Measurements from ENCODE around the gene ATP5MC2. TPM values are rescaled to one million over a fixed set of nuclear protein-coding genes. Genes with fewer than 3 reads are reported as not detected.
A peak's percentile ranks its signal among the peaks of the same experiment; 100 is the strongest.

Gene ATP5MC2
- polyA plus RNA-seq, 1 of the 3 experiments (the other 2 are of a cell fraction) = 319 TPM

DNA sequence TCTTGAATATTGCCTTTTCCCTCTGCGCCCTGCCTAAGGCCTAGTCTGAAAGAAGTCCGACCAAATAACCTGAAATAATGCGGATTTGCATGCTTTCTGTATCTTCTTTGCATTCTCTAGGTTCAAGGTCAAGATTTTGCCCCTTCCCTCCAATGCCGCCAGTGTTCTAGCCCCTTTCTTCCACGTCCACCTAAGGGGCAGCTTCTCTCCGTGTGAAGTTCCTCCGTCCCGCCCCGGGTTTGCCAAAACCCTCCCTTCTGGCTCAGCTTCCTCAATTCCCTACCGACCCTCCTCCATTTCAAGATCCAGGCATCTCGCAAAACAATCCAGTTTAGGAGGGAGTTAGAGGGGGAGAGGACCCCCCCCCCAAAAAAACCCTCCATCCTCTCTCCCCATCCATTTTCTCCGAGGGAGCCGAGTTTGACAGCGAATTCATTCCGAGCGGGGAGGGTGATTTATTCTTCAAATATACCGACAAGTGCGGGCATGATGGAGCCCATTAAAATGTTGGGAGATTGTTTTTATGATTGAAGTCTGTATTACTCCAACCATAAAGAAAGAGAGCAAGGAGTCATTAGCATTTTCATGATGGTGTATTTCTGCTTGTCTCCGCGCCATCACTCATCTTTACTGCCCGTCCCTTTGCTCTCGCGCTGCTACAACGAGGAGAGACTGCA, 20.9 kb upstream of the ATP5MC2 start:
- CTCF ChIA-PET = interaction anchor here (0.6 to 28.9 kb wide), 4 partner anchors 46 to 199 kb away, joined by 3 to 760 read pairs (median 46); partner anchors contain the start of gene CISTR
- TF ChIP-seq, protein P1, sequence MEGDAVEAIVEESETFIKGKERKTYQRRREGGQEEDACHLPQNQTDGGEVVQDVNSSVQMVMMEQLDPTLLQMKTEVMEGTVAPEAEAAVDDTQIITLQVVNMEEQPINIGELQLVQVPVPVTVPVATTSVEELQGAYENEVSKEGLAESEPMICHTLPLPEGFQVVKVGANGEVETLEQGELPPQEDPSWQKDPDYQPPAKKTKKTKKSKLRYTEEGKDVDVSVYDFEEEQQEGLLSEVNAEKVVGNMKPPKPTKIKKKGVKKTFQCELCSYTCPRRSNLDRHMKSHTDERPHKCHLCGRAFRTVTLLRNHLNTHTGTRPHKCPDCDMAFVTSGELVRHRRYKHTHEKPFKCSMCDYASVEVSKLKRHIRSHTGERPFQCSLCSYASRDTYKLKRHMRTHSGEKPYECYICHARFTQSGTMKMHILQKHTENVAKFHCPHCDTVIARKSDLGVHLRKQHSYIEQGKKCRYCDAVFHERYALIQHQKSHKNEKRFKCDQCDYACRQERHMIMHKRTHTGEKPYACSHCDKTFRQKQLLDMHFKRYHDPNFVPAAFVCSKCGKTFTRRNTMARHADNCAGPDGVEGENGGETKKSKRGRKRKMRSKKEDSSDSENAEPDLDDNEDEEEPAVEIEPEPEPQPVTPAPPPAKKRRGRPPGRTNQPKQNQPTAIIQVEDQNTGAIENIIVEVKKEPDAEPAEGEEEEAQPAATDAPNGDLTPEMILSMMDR (IDR thresholded peaks at IDR 0.05) = no peak
- TF ChIP-seq EZH2phosphoT487 (IDR thresholded peaks at IDR 0.05; ENCODE audit: borderline replicate concordance, low read depth) = no peak
- H3K27me3 ChIP-seq (ENCODE audit: insufficient read depth) = peaks cover 55% of the 10 kb centered on the region

DNA sequence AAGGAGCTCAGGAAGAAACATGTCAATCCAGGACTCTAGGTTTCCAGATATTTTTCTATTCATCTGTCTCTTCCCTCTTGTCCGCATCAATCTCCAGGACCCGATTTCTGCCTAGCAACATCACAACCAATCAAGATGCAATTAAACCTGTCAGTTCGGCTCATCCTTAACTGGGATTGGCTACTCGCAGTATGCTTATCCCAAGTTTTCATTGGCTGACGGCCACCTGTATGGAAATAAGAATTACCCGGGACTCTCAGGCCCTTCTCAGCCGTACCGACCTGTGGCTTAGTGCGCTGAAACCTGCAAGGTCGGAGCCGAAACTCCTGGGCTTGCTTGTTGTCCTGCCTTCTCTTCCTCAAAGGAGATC, 20.4 kb upstream of the ATP5MC2 start:
- WGBS (ENCODE audit: low lambda C conversion rate) = 40% methylated on average over 11 of the region's 11 CpGs
- Histone ChIP-seq H3K9ac (no peak overlapping the region), H3K9me2 (no peaks in the 10 kb centered on the region), H3K4me1 (ENCODE audit: control insufficient read depth in 1 of 2, insufficient read depth in 2 of 2, low read depth in 1 of 2, low read length in 1 of 2) (no peaks in the 10 kb centered on the region), H2AFZ (ENCODE audit: low read depth) (no peak overlapping the region), H3F3A (replicated peaks; ENCODE audit: insufficient read depth) (no peaks in the 10 kb centered on the region), H3K36me3 (replicated peaks in 1 of 2; ENCODE audit: control insufficient read depth in 1 of 2, insufficient read depth in 2 of 2, low read length in 1 of 2) (no peaks in the 10 kb centered on the region), H3K27ac (ENCODE audit: low read depth in 2 of 2, low read length in 1 of 2) (no peak overlapping the region), H3K4me2 (no peak overlapping the region), H4K20me1 (ENCODE audit: insufficient read depth) (no peaks in the 10 kb centered on the region), H3K4me3 (ENCODE audit: low read depth in 2 of 2, low read length in 1 of 2) (no peak overlapping the region), H3K27me3 (ENCODE audit: insufficient read depth) (peaks cover 55% of the 10 kb centered on the region), H3K9me3 (no peaks in the 10 kb centered on the region), H3K79me2 (ENCODE audit: insufficient read depth) (no peaks in the 10 kb centered on the region)
- ChIA-PET POLR2A (no interaction called here), CTCF (interaction anchor here (1.7 to 28.9 kb wide), 4 partner anchors 20 to 153 kb away, joined by 3 to 760 read pairs (median 58); partner anchors contain the start of genes ATP5MC2 and CISTR)
- DNase-seq = peak; percentile 84
- TF ChIP-seq RFX5 (IDR thresholded peaks at IDR 0.05; ENCODE audit: low read length) (peak; percentile 97), FOSL2 (IDR thresholded peaks at IDR 0.05; ENCODE audit: borderline replicate concordance, low read depth) (no peak)
- TF ChIP-seq, protein P2, sequence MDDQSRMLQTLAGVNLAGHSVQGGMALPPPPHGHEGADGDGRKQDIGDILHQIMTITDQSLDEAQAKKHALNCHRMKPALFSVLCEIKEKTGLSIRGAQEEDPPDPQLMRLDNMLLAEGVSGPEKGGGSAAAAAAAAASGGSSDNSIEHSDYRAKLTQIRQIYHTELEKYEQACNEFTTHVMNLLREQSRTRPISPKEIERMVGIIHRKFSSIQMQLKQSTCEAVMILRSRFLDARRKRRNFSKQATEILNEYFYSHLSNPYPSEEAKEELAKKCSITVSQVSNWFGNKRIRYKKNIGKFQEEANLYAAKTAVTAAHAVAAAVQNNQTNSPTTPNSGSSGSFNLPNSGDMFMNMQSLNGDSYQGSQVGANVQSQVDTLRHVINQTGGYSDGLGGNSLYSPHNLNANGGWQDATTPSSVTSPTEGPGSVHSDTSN (IDR thresholded peaks at IDR 0.05) = peak; percentile 70

More for the DNA sequence above, 20.9 kb upstream of the ATP5MC2 start:
- DNase-seq = no peak
- H3K9me3 ChIP-seq = no peaks in the 10 kb centered on the region
- H3K79me2 ChIP-seq (ENCODE audit: insufficient read depth) = no peaks in the 10 kb centered on the region
- H3K9ac ChIP-seq = no peak overlapping the region
- WGBS (ENCODE audit: low lambda C conversion rate) = 86% methylated on average over 24 of the region's 24 CpGs
- H3K36me3 ChIP-seq (replicated peaks in 1 of 2; ENCODE audit: control insufficient read depth in 1 of 2, insufficient read depth in 2 of 2, low read length in 1 of 2) = no peaks in the 10 kb centered on the region
- H4K20me1 ChIP-seq (ENCODE audit: insufficient read depth) = no peaks in the 10 kb centered on the region
- POLR2A ChIA-PET = no interaction called here
- H3K4me2 ChIP-seq = no peak overlapping the region
- H3K9me2 ChIP-seq = no peaks in the 10 kb centered on the region
- H2AFZ ChIP-seq (ENCODE audit: low read depth) = no peak overlapping the region
- H3K27ac ChIP-seq (ENCODE audit: low read depth in 2 of 2, low read length in 1 of 2) = no peak overlapping the region
- H3F3A ChIP-seq (replicated peaks; ENCODE audit: insufficient read depth) = no peaks in the 10 kb centered on the region
- no peak overlapping the region for H3K4me3 ChIP-seq (ENCODE audit: low read depth in 2 of 2, low read length in 1 of 2)
- no peaks in the 10 kb centered on the region for H3K4me1 ChIP-seq (ENCODE audit: control insufficient read depth in 1 of 2, insufficient read depth in 2 of 2, low read depth in 1 of 2, low read length in 1 of 2)

Measured in SK-N-SH (cell line).